Activated T-cell treated with anti-CD3 and anti-CD28 coated beads for 48 hours (primary cell): ENCODE results near the gene NKAIN2.
"Not testable (repeated sequence)": the region's sequence is repeated elsewhere in the genome, so short reads cannot be mapped to it uniquely, and the experiment has no call there.

ENCODE experiments used
- DNase-seq: peaks from one replicate; pipeline ENCODE4 v3.0.0-alpha.2; 2020; ENCODE audit warnings: low read depth

Gene NKAIN2

GRCh38 chr6:124436803-124437202 is 633.1 kb downstream of the NKAIN2 start:
- DNase-seq, result no peak

- DNase-seq, result no peak
Observed at GRCh38 chr6:124438546-124439065, 634.9 kb downstream of the NKAIN2 start.

GRCh38 chr6:124441450-124441849 is 637.8 kb downstream of the NKAIN2 start:
- DNase-seq, result no peak

GRCh38 chr6:124443541-124443940 is 639.9 kb downstream of the NKAIN2 start:
- no peak for DNase-seq

GRCh38 chr6:124445581-124445980 is 641.9 kb downstream of the NKAIN2 start:
- DNase-seq, result no peak

GRCh38 chr6:124446961-124447360 is 643.3 kb downstream of the NKAIN2 start:
- no peak for DNase-seq

- no peak for DNase-seq
Observed at GRCh38 chr6:124459268-124459667, 655.6 kb downstream of the NKAIN2 start.

GRCh38 chr6:124462750-124463149 is 659.1 kb downstream of the NKAIN2 start:
- no peak for DNase-seq

GRCh38 chr6:124463271-124463670 is 659.6 kb downstream of the NKAIN2 start:
- no peak for DNase-seq

GRCh38 chr6:124464600-124464999 is 660.9 kb downstream of the NKAIN2 start:
- DNase-seq, result not testable (repeated sequence)

- no peak for DNase-seq
Observed at GRCh38 chr6:124466949-124467348, 663.3 kb downstream of the NKAIN2 start.

GRCh38 chr6:124467366-124467765 is 663.7 kb downstream of the NKAIN2 start:
- DNase-seq, result no peak

- no peak for DNase-seq
Observed at GRCh38 chr6:124470803-124471202, 667.1 kb downstream of the NKAIN2 start.

- no peak for DNase-seq
Observed at GRCh38 chr6:124475176-124475575, 671.5 kb downstream of the NKAIN2 start.

- DNase-seq, result no peak
Observed at GRCh38 chr6:124478906-124479305, 675.2 kb downstream of the NKAIN2 start.

GRCh38 chr6:124479991-124480430 is 676.3 kb downstream of the NKAIN2 start:
- DNase-seq, result no peak

GRCh38 chr6:124482071-124482491 is 678.4 kb downstream of the NKAIN2 start:
- no peak for DNase-seq

GRCh38 chr6:124487623-124488431 is 684.2 kb downstream of the NKAIN2 start:
- no peak for DNase-seq

- DNase-seq, result no peak
Observed at GRCh38 chr6:124490122-124490521, 686.5 kb downstream of the NKAIN2 start.

- no peak for DNase-seq
Observed at GRCh38 chr6:124493259-124493658, 689.6 kb downstream of the NKAIN2 start.

- DNase-seq, result no peak
Observed at GRCh38 chr6:124494956-124495664, 691.4 kb downstream of the NKAIN2 start.

GRCh38 chr6:124495665-124496190 is 692.1 kb downstream of the NKAIN2 start:
- no peak for DNase-seq

- DNase-seq, result no peak
Observed at GRCh38 chr6:124496334-124496733, 692.7 kb downstream of the NKAIN2 start.
